Measurements from ENCODE around the gene PARL. TPM values are rescaled to one million over a fixed set of nuclear protein-coding genes. Genes with fewer than 3 reads are reported as not detected.

The PARL gene
- total and polyA plus RNA-seq, 11 donors, result 37.9 to 86.9 (median 53.8) TPM

DNA sequence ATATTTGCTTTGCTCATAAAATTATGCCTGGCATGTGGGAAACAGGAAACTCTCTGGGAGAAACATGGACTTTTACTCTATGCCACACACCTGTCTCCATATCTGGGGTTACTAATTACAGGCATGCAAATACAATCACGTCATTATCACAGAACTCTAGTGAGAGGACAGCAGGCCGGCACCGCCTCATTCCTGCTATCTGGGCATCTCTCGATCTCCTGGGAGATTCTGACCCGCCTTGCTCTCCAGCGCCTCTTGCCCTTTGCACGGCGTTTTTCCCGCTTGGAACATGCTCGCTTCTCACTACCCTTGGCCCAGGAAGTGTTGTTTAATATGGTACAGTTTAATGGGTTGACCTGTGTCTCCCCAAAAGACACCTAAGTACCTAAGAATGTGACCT lies 45.4 kb upstream of the PARL start:
- no peaks in the 10 kb centered on the region for H3K9me3 ChIP-seq
- DNase-seq, result no peak
- TF ChIP-seq POLR2A (IDR thresholded peaks at IDR 0.05), result no peak
- TF ChIP-seq, protein P1, sequence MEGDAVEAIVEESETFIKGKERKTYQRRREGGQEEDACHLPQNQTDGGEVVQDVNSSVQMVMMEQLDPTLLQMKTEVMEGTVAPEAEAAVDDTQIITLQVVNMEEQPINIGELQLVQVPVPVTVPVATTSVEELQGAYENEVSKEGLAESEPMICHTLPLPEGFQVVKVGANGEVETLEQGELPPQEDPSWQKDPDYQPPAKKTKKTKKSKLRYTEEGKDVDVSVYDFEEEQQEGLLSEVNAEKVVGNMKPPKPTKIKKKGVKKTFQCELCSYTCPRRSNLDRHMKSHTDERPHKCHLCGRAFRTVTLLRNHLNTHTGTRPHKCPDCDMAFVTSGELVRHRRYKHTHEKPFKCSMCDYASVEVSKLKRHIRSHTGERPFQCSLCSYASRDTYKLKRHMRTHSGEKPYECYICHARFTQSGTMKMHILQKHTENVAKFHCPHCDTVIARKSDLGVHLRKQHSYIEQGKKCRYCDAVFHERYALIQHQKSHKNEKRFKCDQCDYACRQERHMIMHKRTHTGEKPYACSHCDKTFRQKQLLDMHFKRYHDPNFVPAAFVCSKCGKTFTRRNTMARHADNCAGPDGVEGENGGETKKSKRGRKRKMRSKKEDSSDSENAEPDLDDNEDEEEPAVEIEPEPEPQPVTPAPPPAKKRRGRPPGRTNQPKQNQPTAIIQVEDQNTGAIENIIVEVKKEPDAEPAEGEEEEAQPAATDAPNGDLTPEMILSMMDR (IDR thresholded peaks at IDR 0.05), result no peak
- intact Hi-C loops (cut with DNase I), result no loop called here
- no peak overlapping the region for H3K4me3 ChIP-seq
- H3K27me3 ChIP-seq, result no peaks in the 10 kb centered on the region
- H3K27ac ChIP-seq, result no peak overlapping the region
- 92% methylated on average over 10 of the region's 10 CpGs for WGBS, 4 donors
- H3K36me3 ChIP-seq, result peaks cover 0 to 89% (median 77%) of the 10 kb centered on the region in 9 donors
- ATAC-seq, result no peak
- peaks cover 0 to 23% (median 2%) of the 10 kb centered on the region in 12 donors for H3K4me1 ChIP-seq

DNA sequence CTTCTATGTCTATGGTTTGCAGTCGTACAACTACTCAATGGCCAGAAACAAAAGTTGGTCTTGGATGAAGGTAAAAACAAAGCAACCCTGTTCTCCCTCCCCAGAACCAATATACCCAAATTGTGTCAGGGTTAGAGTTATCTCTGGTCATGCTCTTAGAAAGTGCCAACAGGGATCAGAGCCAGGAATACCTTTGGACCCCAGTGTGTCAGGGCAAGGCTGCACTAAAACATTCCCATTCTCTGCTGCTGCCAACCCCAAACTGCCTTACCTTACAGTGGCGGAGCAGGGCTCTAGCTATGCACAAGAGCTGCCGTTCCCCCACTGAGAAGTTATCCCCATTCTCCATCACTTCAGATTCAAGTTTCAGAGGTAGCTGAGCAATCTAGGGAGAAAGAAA lies 42.4 kb upstream of the PARL start:
- no peak overlapping the region for H3K4me3 ChIP-seq
- TF ChIP-seq, protein P1 (IDR thresholded peaks at IDR 0.05), result no peak
- no peak for TF ChIP-seq POLR2A (IDR thresholded peaks at IDR 0.05)
- H3K27me3 ChIP-seq, result no peaks in the 10 kb centered on the region
- intact Hi-C loops (cut with DNase I), result no loop called here
- no peaks in the 10 kb centered on the region for H3K9me3 ChIP-seq
- peaks cover 0 to 6% (median 0%) of the 10 kb centered on the region in 12 donors for H3K4me1 ChIP-seq
- ATAC-seq (no peak), DNase-seq (no peak)
- H3K27ac ChIP-seq, result no peak overlapping the region
- H3K36me3 ChIP-seq, result peaks cover 0 to 96% (median 89%) of the 10 kb centered on the region in 9 donors
- 90 to 98% (median 96%) methylated on average over 3 of the region's 3 CpGs for WGBS, 4 donors

DNA sequence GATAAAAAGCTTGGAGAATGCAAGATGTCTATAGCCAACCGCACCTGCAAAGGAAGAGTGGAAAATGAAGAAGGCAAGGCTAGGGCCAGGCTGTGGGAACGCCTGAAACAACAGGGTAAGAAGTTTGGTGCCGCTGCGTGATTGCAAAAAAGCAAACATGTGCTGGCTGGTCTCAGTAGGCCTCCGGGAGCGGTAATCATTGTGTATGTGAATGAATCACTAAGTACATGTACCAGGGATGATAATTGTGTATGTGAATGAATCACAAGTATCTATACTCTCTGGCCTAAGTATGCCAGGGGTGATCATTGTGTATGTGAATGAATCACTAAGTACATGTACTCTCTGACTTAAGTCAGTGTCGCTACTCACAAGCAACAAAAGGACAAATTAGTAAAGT lies 40.3 kb upstream of the PARL start:
- Histone ChIP-seq H3K9me3 (no peaks in the 10 kb centered on the region), H3K4me3 (no peak overlapping the region), H3K27me3 (no peaks in the 10 kb centered on the region), H3K4me1 (no peaks in the 10 kb centered on the region), H3K27ac (no peak overlapping the region), H3K36me3 (peaks cover 0 to 100% (median 96%) of the 10 kb centered on the region in 9 donors)
- 95 to 98% (median 97%) methylated on average over 7 of the region's 7 CpGs for WGBS, 4 donors
- TF ChIP-seq POLR2A (IDR thresholded peaks at IDR 0.05), result no peak
- TF ChIP-seq, protein P1 (IDR thresholded peaks at IDR 0.05), result no peak
- DNase-seq (no peak), ATAC-seq (no peak)
- intact Hi-C loops (cut with DNase I), result no loop called here

DNA sequence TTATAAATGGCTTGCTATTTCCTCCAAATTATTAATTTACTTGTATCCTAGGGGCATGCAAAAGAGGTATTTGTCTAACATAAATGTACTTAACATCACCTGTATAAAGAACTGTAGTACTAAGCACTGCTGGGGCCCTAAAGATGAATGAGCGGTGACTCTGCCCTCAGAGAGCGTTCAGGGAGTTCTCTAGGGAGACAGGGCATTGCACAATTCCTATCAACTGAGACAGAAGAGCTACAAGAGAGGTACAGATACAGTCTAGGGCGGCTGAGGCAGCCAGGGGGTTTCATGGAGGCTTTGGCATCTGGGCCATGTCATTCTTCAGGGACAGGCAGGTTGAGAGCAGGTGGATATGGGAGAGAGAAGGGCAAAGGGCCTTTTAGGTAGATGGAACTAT lies 39.9 kb upstream of the PARL start:
- H3K4me3 ChIP-seq, result no peak overlapping the region
- no peaks in the 10 kb centered on the region for H3K27me3 ChIP-seq
- ATAC-seq (no peak), DNase-seq (no peak)
- no peak overlapping the region for H3K27ac ChIP-seq
- intact Hi-C loops (cut with DNase I), result no loop called here
- H3K9me3 ChIP-seq, result no peaks in the 10 kb centered on the region
- peaks cover 0 to 100% (median 96%) of the 10 kb centered on the region in 9 donors for H3K36me3 ChIP-seq
- TF ChIP-seq POLR2A (IDR thresholded peaks at IDR 0.05), result no peak
- TF ChIP-seq, protein P1 (IDR thresholded peaks at IDR 0.05), result no peak
- H3K4me1 ChIP-seq, result no peaks in the 10 kb centered on the region
- 87 to 98% (median 93%) methylated on average over 3 of the region's 3 CpGs for WGBS, 4 donors

Data from heart left ventricle (tissue), 16 donors.